Lung (tissue), 12 donors: ENCODE measurements around the gene ENTPD5. TPM values are rescaled to one million over a fixed set of nuclear protein-coding genes. Genes with fewer than 3 reads are reported as not detected.

ENCODE experiments used
- ATAC-seq: fragments of 200-7000 bp; cut with Tn5 transposase; one replicate; pipeline ENCODE4 v1.9.1; 2020; ENCODE audit warnings: moderate number of reproducible peaks; ENCODE audit not compliant: insufficient read depth, low FRiP score
- DNase-seq, 3 donors: peaks; one replicate each; pipeline ENCODE4 v3.0.0-alpha.2; 2013 to 2017
- H3K27ac ChIP-seq, 2 donors: one replicate each; pipeline ENCODE4 v1.5.1; 2013; ENCODE audit warnings: mild to moderate bottlenecking in 2 of 2, moderate library complexity in 2 of 2, control low read depth in 1 of 2, inconsistent platforms in 1 of 2, low read depth in 1 of 2, low read length in 1 of 2
- H3K27me3 ChIP-seq, 3 donors: one replicate each; pipeline ENCODE4 v1.5.1; 2013; ENCODE audit warnings: low read length in 2 of 3; ENCODE audit not compliant: control insufficient read depth in 3 of 3, insufficient read depth in 3 of 3
- H3K36me3 ChIP-seq, 4 donors: one replicate each; pipeline ENCODE4 v1.5.1; 2013; ENCODE audit warnings: low read length in 4 of 4, mild to moderate bottlenecking in 1 of 4, moderate library complexity in 1 of 4; ENCODE audit not compliant: control insufficient read depth in 4 of 4, insufficient read depth in 4 of 4
- H3K4me1 ChIP-seq, 5 donors: one replicate each; pipeline ENCODE4 v1.5.1; 2013; ENCODE audit warnings: low read length in 5 of 5, mild to moderate bottlenecking in 2 of 5, moderate library complexity in 1 of 5; ENCODE audit not compliant: control insufficient read depth in 5 of 5, insufficient read depth in 5 of 5
- H3K4me3 ChIP-seq: one replicate; pipeline ENCODE4 v1.5.1; 2013; ENCODE audit warnings: mild to moderate bottlenecking, control low read depth, moderate library complexity
- H3K9ac ChIP-seq, 2 donors: one replicate each; pipeline ENCODE4 v1.5.1; 2013; ENCODE audit warnings: low read length in 2 of 2, control low read depth in 1 of 2; ENCODE audit not compliant: insufficient read depth in 1 of 2
- H3K9me3 ChIP-seq, 4 donors: one replicate each; pipeline ENCODE4 v1.5.1; 2013; ENCODE audit warnings: low read length in 3 of 4, mild to moderate bottlenecking in 1 of 4, moderate library complexity in 1 of 4; ENCODE audit not compliant: control insufficient read depth in 4 of 4, insufficient read depth in 3 of 4
- CTCF ChIP-seq: IDR thresholded peaks from 2 replicates; pipeline ENCODE4 v1.5.1; 2012; ENCODE audit warnings: mild to moderate bottlenecking; ENCODE audit errors: control extremely low read depth, extremely low read depth
- WGBS, 2 donors: extraction: QIAGEN DNeasy Blood & Tissue Kit; methylation state at CpG; one replicate each; pipeline ENCODE4 v1.1.7; 2013; 5-methylcytosine and 5-hydroxymethylcytosine counted together
- polyA plus RNA-seq, 2 donors: library from polyadenylated mRNA; stranded (reverse); fragments of 200-250 nt; gene quantifications; one replicate each; pipeline ENCODE4 v1.2.1, GENCODE V29; 2013
- total RNA-seq, 2 donors: library from RNA; depleted of rRNA in 1 of 2; stranded (reverse); fragments of >200 nt in 1 of 2; gene quantifications; one replicate each; pipeline ENCODE4 v1.2.1, GENCODE V29; 2014 to 2021
- donor health status: control.
- donor health status: control.
- donor health status: Bipolar disorder and iron deficiency.
- donor health status: healthy.
- donor health status: DM: yes; HTN: yes; CAD: no.

The ENTPD5 gene
- total and polyA plus RNA-seq, 4 donors, result 5.5 to 18.4 (median 9.3) TPM

GRCh38 chr14:74045522-74045921, 26.4 kb upstream of the ENTPD5 start:
- Histone ChIP-seq H3K9me3 (no peaks in the 10 kb centered on the region), H3K4me3 (no peak overlapping the region), H3K27ac (no peak overlapping the region), H3K36me3 (peaks cover 0 to 7% (median 2%) of the 10 kb centered on the region in 4 donors), H3K27me3 (no peaks in the 10 kb centered on the region), H3K9ac (no peak overlapping the region), H3K4me1 (no peaks in the 10 kb centered on the region)
- 98 to 99% methylated on average over 4 of the region's 4 CpGs for WGBS, 2 donors
- DNase-seq (no peak), ATAC-seq (no peak)
- no peak for TF ChIP-seq CTCF

- 77 to 86% methylated on average over 2 of the region's 2 CpGs for WGBS, 2 donors
These were observed 23.2 kb upstream of the ENTPD5 start for GRCh38 chr14:74042296-74042695.

GRCh38 chr14:74038020-74038859, 19.2 kb upstream of the ENTPD5 start:
- no peak overlapping the region for H3K4me3 ChIP-seq
- 67 to 70% methylated on average over 3 of the region's 3 CpGs for WGBS, 2 donors
- peaks cover 0 to 6% (median 2%) of the 10 kb centered on the region in 4 donors for H3K36me3 ChIP-seq
- no peak for ATAC-seq
- peak; percentile 32 for TF ChIP-seq CTCF
- no peak overlapping the region for H3K27ac ChIP-seq
- no peaks in the 10 kb centered on the region for H3K27me3 ChIP-seq
- H3K9me3 ChIP-seq, result no peaks in the 10 kb centered on the region
- no peaks in the 10 kb centered on the region for H3K4me1 ChIP-seq
- peak in 2 of 3 donors; percentile 69 to 78 for DNase-seq
- H3K9ac ChIP-seq, result no peak overlapping the region

More at GRCh38 chr14:74042296-74042695, 23.2 kb upstream of the ENTPD5 start:
- ATAC-seq (no peak), DNase-seq (no peak)
- H3K36me3 ChIP-seq, result peaks cover 0 to 4% (median 0%) of the 10 kb centered on the region in 4 donors
- TF ChIP-seq CTCF, result no peak
- no peaks in the 10 kb centered on the region for H3K9me3 ChIP-seq
- H3K4me3 ChIP-seq, result no peak overlapping the region
- no peaks in the 10 kb centered on the region for H3K4me1 ChIP-seq
- H3K9ac ChIP-seq, result no peak overlapping the region
- no peaks in the 10 kb centered on the region for H3K27me3 ChIP-seq
- no peak overlapping the region for H3K27ac ChIP-seq
